ENCODE data around the gene CNTRL. TPM values are rescaled to one million over a fixed set of nuclear protein-coding genes. Genes with fewer than 3 reads are reported as not detected.
"Not testable (repeated sequence)": the region's sequence is repeated elsewhere in the genome, so short reads cannot be mapped to it uniquely, and the experiment has no call there.

CNTRL gene
- polyA plus RNA-seq, 3 donors, result 3.9 to 11.1 (median 6.7) TPM

- WGBS, 3 donors, result 85 to 95% (median 93%) methylated on average over 2 of the region's 2 CpGs
- H3K27ac ChIP-seq (ENCODE audit: low read depth, low read length), result no peak overlapping the region
Observed at GRCh38 chr9:121168052-121168451, 93.3 kb downstream of the CNTRL start.

GRCh38 chr9:121169094-121169601 is 94.4 kb downstream of the CNTRL start:
- H3K27ac ChIP-seq (ENCODE audit: low read depth, low read length), result no peak overlapping the region
- WGBS, 3 donors, result 63 to 74% (median 71%) methylated on average over 3 of the region's 3 CpGs

DNA sequence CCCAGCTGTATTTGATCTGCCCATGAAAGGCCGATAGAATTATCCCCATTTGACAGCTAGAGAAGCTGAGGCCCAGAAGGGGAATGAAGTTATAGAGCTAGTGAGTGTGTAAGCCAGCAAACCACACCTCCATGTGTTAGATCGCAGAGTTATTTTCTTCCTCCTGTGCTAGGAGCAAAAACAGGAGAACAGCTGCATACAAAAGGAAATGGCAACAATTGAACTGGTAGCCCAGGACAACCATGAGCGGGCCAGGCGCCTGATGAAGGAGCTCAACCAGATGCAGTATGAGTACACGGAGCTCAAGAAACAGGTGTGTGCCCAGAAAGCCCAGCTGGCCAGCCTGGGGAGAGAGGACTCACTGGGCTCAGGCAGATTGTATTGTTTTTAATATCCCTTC is 96.5 kb downstream of the CNTRL start:
- WGBS, 3 donors, result 82 to 89% (median 83%) methylated on average over 5 of the region's 5 CpGs

GRCh38 chr9:121172726-121173487 is 98.2 kb downstream of the CNTRL start:
- H3K27ac ChIP-seq (ENCODE audit: low read depth, low read length), result no peak overlapping the region
- WGBS, 3 donors, result 93 to 100% (median 98%) methylated on average over 1 of the region's 1 CpG

More for the DNA sequence above, 96.5 kb downstream of the CNTRL start:
- H3K27ac ChIP-seq (ENCODE audit: low read depth, low read length), result no peak overlapping the region

GRCh38 chr9:121173501-121173900 is 98.7 kb downstream of the CNTRL start:
- H3K27ac ChIP-seq (ENCODE audit: low read depth, low read length), result no peak overlapping the region
- 92 to 96% (median 95%) methylated on average over 7 of the region's 7 CpGs for WGBS, 3 donors

DNA sequence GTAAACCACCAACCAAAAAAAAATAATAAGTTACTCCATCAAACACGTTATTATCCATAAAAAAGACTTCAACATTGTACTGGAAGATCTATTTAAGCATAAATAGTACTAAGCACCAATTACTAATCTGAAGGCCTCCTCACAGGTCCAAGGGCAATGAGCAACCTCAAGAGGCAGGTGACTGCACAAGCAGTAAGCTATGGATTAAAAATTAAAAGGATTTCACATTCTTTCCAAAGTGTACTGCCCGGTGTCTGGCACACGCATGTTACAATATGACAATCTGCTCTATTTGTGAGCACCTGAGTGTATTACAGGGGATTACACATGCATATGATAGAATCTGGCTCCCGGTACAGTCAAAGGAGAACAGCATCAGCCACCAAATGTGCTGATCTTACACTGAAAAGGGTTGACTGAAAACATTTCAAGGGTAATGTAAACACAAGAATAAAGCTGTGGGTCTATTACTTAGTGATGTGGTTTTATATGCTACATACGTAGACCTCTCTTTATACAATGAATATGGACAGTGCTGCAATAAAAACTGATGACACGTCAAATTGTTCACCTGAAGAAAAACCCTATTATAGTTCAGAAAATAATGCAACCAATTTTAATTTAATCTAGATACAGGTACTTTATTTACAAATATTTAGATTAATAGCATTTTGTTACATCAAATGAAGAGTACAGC is 104.1 kb downstream of the CNTRL start:
- WGBS, 3 donors, result 47 to 91% (median 85%) methylated on average over 6 of the region's 6 CpGs
- H3K27ac ChIP-seq (ENCODE audit: low read depth, low read length), result no peak overlapping the region

- 46 to 93% (median 86%) methylated on average over 1 of the region's 1 CpG for WGBS, 3 donors
- H3K27ac ChIP-seq (ENCODE audit: low read depth, low read length), result not testable (repeated sequence)
Observed at GRCh38 chr9:121179373-121179721, 104.6 kb downstream of the CNTRL start.

GRCh38 chr9:121179930-121180681 is 105.4 kb downstream of the CNTRL start:
- 70 to 76% (median 75%) methylated on average over 3 of the region's 3 CpGs for WGBS, 3 donors
- no peak overlapping the region for H3K27ac ChIP-seq (ENCODE audit: low read depth, low read length)

DNA sequence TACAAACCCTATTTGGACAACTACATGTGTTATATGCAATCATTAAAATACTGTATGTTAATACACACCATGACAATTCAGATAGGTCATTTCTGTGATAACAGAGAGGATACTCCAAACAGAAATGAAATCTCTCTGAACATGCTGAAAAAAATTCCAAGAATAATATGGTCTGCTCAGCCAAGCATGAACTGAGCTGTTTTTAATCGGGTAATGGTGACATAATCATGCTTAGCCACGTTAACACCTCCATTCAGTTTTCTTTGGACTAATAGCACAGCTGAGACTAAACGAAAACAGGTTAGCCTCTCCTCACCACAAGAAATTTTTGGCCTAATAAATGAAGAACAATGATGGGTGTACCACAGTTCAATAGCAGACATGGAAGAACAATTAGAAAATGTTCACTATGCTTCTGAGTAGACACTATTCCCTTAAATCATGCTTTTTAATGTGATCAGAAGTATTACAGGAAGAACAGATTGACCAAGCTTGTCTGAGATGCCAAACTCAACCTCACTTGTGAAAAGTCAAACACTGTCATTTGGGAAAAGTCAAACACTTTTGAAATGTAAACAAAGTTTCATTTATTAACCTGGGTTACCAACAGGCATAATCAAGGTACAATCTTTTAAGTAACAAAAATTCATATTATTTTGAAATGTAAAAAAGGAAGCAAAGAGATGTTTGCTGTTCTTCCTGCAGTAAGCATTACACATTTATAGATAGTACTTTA is 107.5 kb downstream of the CNTRL start:
- no peak overlapping the region for H3K27ac ChIP-seq (ENCODE audit: low read depth, low read length)
- WGBS, 3 donors, result 68 to 96% (median 88%) methylated on average over 3 of the region's 3 CpGs

- no peak overlapping the region for H3K27ac ChIP-seq (ENCODE audit: low read depth, low read length)
Observed at GRCh38 chr9:121182989-121183388, 108.2 kb downstream of the CNTRL start.

DNA sequence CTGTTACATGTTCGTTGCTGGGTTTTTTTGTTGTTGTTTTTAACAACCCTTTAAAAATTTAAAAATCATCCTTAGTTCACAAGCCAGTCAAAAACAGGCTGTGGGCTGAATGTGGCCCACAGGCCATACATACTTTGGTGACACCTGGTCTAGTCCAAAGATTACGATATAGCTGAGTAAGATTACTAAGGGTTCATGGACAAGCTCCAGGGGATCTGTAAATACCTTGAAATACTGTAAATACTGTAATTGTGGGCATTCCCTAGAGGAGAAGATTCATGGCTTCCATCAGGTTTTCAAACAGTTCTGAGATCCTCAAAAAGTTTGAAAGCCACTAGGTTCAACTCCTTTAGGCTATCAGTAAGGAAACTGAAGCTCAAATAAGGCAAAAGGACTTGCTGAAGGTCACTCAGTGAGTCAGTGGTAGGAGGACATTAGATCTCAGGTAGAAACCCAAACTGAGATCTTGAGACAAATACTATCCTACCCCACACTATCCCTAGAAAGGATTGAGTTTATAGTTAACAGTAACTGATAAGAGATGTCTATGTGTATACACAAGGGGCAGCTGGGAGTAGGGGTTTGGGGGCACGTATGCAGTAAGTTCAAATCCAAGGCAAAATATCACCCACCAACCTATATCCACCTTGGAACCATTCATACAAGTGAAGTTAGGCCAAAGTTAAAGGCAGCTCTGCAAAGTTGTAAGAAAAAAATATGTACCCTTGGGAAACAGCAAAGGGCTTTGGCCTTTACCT is 109.1 kb downstream of the CNTRL start:
- WGBS, 3 donors, result 50 to 85% (median 79%) methylated on average over 3 of the region's 3 CpGs
- no peak overlapping the region for H3K27ac ChIP-seq (ENCODE audit: low read depth, low read length)

DNA sequence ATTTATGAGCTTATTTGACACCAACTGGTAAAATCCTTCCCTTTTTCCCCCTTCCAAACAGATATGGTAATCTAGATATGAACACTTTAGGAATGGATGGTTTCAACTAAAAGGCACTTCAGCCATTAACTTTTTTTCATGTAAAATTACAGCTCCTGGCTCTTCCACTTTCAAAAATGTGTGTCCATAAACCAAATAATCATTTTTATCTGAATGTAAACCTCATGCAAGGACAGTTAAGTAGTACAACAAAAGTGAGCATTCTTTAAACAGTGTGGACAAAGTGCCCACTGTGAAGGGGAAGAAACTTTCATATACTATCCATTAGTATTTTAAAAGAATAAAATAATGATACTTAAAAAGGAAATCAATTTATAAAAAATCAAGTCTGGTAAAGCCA is 109.7 kb downstream of the CNTRL start:
- H3K27ac ChIP-seq (ENCODE audit: low read depth, low read length), result no peak overlapping the region

DNA sequence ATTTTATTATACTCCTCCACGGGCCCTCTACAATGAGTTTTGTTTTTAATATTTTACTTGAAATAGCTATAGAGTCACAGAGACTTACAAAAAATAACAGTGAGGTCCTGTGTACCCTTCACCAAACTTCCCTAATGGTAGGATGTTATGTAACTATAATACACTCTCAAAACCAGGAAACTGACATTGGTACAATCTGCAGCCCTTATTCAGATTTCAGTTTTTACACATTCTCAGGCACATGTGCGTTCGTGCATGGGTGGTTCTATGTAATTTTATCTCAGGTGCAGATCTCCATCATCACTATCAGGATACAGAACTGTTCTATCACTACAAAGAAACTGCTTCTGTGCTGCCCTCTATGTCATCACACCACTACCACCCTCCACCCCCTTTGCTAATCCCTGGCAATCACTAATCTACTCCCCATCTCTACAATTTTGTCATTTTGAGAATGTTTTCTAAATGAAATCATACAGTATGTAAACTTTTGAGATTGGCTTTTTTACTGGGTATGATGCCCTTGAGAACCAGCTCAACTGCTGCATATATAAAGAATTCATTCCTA is 110.5 kb downstream of the CNTRL start:
- H3K27ac ChIP-seq (ENCODE audit: low read depth, low read length), result no peak overlapping the region
- WGBS, 3 donors, result 51 to 84% (median 64%) methylated on average over 3 of the region's 3 CpGs

- 87 to 94% (median 88%) methylated on average over 4 of the region's 4 CpGs for WGBS, 3 donors
- no peak overlapping the region for H3K27ac ChIP-seq (ENCODE audit: low read depth, low read length)
Observed at GRCh38 chr9:121185774-121186403, 111.1 kb downstream of the CNTRL start.

GRCh38 chr9:121187636-121188305 is 113.0 kb downstream of the CNTRL start:
- H3K27ac ChIP-seq (ENCODE audit: low read depth, low read length), result no peak overlapping the region
- WGBS, 3 donors, result 46 to 70% (median 65%) methylated on average over 3 of the region's 3 CpGs

- 88 to 99% (median 92%) methylated on average over 1 of the region's 1 CpG for WGBS, 3 donors
- no peak overlapping the region for H3K27ac ChIP-seq (ENCODE audit: low read depth, low read length)
Observed at GRCh38 chr9:121189006-121189405, 114.3 kb downstream of the CNTRL start.

DNA sequence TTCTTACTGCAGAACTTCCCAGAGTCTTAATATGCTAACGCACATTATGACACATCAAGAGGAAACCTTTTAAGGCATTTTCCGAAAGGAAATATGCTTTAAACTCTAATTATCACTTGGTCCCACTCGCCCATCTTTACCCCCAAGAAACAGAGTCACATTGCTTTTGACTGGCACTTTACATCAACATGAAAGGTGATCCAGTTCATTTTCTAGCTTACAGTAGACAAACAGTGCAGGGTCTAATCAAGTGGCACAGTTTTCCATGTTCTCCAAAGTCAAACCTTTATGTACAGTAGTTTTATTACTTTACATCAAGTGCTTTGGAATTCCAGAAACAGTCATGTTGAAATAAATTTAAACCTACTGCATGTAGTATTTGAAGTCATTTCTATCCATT is 114.9 kb downstream of the CNTRL start:
- WGBS, 3 donors, result 92 to 95% (median 94%) methylated on average over 3 of the region's 3 CpGs

More for the DNA sequence above, 114.9 kb downstream of the CNTRL start:
- no peak overlapping the region for H3K27ac ChIP-seq (ENCODE audit: low read depth, low read length)

Data from adipose tissue (tissue), 3 donors.